NCI-H146 (cell line): ENCODE measurements around the gene ARHGAP20.
A peak's percentile ranks its signal among the peaks of the same experiment; 100 is the strongest.

Experiments used
- DNase-seq: peaks from one replicate; lab custom pipeline; 2025; lab: John Stamatoyannopoulos, UW

Gene ARHGAP20

GRCh38 chr11:110711776-110712658 lies at the start of gene ARHGAP20:
ARHGAP20 (minus strand) TSS chr11:110712437; CDS start chr11:110712231, 206 bp downstream.
- DNase-seq = peak; percentile 80

- DNase-seq = no peak
Measured at GRCh38 chr11:110761991-110762390, 49.8 kb upstream of the ARHGAP20 start.

GRCh38 chr11:110761131-110761530 lies 48.9 kb upstream of the ARHGAP20 start:
- no peak for DNase-seq

- DNase-seq = no peak
Measured at GRCh38 chr11:110759972-110760381, 47.7 kb upstream of the ARHGAP20 start.

- DNase-seq = no peak
Measured at GRCh38 chr11:110757962-110758755, 45.9 kb upstream of the ARHGAP20 start.

- DNase-seq = no peak
Measured at GRCh38 chr11:110757066-110757465, 44.8 kb upstream of the ARHGAP20 start.

GRCh38 chr11:110755941-110756340 lies 43.7 kb upstream of the ARHGAP20 start:
- DNase-seq = no peak

GRCh38 chr11:110752890-110753289 lies 40.7 kb upstream of the ARHGAP20 start:
- DNase-seq = no peak

- DNase-seq = no peak
Measured at GRCh38 chr11:110750100-110750499, 37.9 kb upstream of the ARHGAP20 start.

- DNase-seq = no peak
Measured at GRCh38 chr11:110747531-110747930, 35.3 kb upstream of the ARHGAP20 start.

GRCh38 chr11:110738641-110739040 lies 26.4 kb upstream of the ARHGAP20 start:
- DNase-seq = no peak

GRCh38 chr11:110737593-110737992 lies 25.4 kb upstream of the ARHGAP20 start:
- no peak for DNase-seq

- DNase-seq = no peak
Measured at GRCh38 chr11:110736171-110736553, 23.9 kb upstream of the ARHGAP20 start.

- DNase-seq = no peak
Measured at GRCh38 chr11:110735455-110736170, 23.4 kb upstream of the ARHGAP20 start.

GRCh38 chr11:110734790-110735189 lies 22.6 kb upstream of the ARHGAP20 start:
- no peak for DNase-seq

GRCh38 chr11:110730773-110731172 lies 18.5 kb upstream of the ARHGAP20 start:
- DNase-seq = no peak

GRCh38 chr11:110728883-110729282 lies 16.6 kb upstream of the ARHGAP20 start:
- DNase-seq = no peak

GRCh38 chr11:110728476-110728875 lies 16.2 kb upstream of the ARHGAP20 start:
- DNase-seq = no peak

GRCh38 chr11:110724358-110724757 lies 12.1 kb upstream of the ARHGAP20 start:
- no peak for DNase-seq

GRCh38 chr11:110720431-110721275 lies 8.4 kb upstream of the ARHGAP20 start:
- DNase-seq = no peak

- DNase-seq = no peak
Measured at GRCh38 chr11:110716361-110716760, 4.1 kb upstream of the ARHGAP20 start.
